Tibial nerve (tissue), 4 donors: Measurements from ENCODE around the gene PKP2. TPM values are rescaled to one million over a fixed set of nuclear protein-coding genes. Genes with fewer than 3 reads are reported as not detected.
A peak's percentile ranks its signal among the peaks of the same experiment; 100 is the strongest.
"Not testable (repeated sequence)": the region's sequence is repeated elsewhere in the genome, so short reads cannot be mapped to it uniquely, and the experiment has no call there.

Experiments used
- DNase-seq, 2 donors: peaks; one replicate each; pipeline ENCODE4 v3.0.0-alpha.2; 2019; ENCODE audit warnings: low spot score in 2 of 2
- H3K27ac ChIP-seq, 4 donors: fragments of 200-600 bp; sonication (generic) in 3 of 4; one replicate each; pipeline ENCODE4 v1.5.1; 2017 to 2019; ENCODE audit warnings: mild to moderate bottlenecking in 1 of 4
- H3K27me3 ChIP-seq, 2 donors: fragments of 200-600 bp; sonication (generic) in 1 of 2; one replicate each; pipeline versions ENCODE4 v1.5.1 to v1.6.0; 2017 to 2019
- H3K36me3 ChIP-seq, 3 donors: fragments of 200-600 bp; sonication (generic); one replicate each; pipeline ENCODE4 v1.5.1; 2018 to 2019
- H3K4me1 ChIP-seq, 4 donors: fragments of 200-600 bp; sonication (generic) in 3 of 4; one replicate each; pipeline ENCODE4 v1.5.1; 2017 to 2019
- H3K4me3 ChIP-seq, 4 donors: fragments of 200-600 bp; sonication (generic) in 3 of 4; one replicate each; pipeline ENCODE4 v1.5.1; 2017 to 2019; ENCODE audit warnings: mild to moderate bottlenecking in 1 of 4, moderate library complexity in 1 of 4
- H3K9me3 ChIP-seq, 4 donors: fragments of 200-600 bp; sonication (generic) in 3 of 4; one replicate each; pipeline ENCODE4 v1.5.1; 2017 to 2019
- EP300 ChIP-seq, 2 donors: sonication (generic); formaldehyde crosslinking; IDR thresholded peaks; one replicate each; pipeline ENCODE4 v1.6.1; 2017; ENCODE audit warnings: antibody characterized with exemption in 2 of 2, mild to moderate bottlenecking in 1 of 2
- POLR2A ChIP-seq, 2 donors: fragments of 450-650 bp; IDR thresholded peaks; one replicate each; pipeline ENCODE4 v1.6.1; 2017; ENCODE audit warnings: antibody characterized with exemption in 2 of 2, mild to moderate bottlenecking in 2 of 2, moderate library complexity in 2 of 2
- WGBS, 2 donors: methylation state at CpG; one replicate each; pipeline ENCODE4 v1.1.5; 2018; 5-methylcytosine and 5-hydroxymethylcytosine counted together
- total RNA-seq, 4 donors: library from RNA; depleted of rRNA; stranded (reverse); fragments of >200 nt; gene quantifications; one replicate each; pipeline ENCODE4 v1.1.0, GENCODE V29; 2016
- TF ChIP-seq, protein P1 (sequence below), 5 experiments: fragments of 200-600 bp in 3 of 5; fragments of 450-650 bp in 2 of 5; sonication (generic) in 3 of 5; IDR thresholded peaks; one replicate each; pipeline ENCODE4 v1.5.1; 2016 to 2019; ENCODE audit warnings: antibody characterized with exemption in 5 of 5, mild to moderate bottlenecking in 3 of 5, moderate library complexity in 2 of 5

The PKP2 gene
- total RNA-seq, 4 donors from 2014 or later = 35.0 to 45.0 (median 42.5) TPM

DNA sequence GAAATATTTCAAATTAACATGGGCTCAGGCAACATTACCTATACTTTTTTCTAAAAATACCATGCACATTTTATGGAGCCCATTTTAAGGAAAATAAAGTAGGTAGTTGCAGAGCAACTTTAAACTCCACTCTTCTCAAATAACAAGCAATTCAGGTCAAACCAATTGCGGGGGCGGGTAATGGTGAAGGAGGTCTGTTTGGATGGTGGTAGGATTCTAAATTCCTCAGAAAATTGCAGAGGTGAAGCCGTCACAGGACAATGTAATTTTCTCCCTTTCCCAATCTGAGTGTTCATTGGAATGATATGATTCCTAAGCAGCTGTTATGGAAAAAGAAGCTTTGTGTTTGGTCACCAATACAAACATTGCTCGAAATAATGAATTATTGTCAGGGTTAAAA, 11.6 kb downstream of the PKP2 start:
- TF ChIP-seq, protein P1, sequence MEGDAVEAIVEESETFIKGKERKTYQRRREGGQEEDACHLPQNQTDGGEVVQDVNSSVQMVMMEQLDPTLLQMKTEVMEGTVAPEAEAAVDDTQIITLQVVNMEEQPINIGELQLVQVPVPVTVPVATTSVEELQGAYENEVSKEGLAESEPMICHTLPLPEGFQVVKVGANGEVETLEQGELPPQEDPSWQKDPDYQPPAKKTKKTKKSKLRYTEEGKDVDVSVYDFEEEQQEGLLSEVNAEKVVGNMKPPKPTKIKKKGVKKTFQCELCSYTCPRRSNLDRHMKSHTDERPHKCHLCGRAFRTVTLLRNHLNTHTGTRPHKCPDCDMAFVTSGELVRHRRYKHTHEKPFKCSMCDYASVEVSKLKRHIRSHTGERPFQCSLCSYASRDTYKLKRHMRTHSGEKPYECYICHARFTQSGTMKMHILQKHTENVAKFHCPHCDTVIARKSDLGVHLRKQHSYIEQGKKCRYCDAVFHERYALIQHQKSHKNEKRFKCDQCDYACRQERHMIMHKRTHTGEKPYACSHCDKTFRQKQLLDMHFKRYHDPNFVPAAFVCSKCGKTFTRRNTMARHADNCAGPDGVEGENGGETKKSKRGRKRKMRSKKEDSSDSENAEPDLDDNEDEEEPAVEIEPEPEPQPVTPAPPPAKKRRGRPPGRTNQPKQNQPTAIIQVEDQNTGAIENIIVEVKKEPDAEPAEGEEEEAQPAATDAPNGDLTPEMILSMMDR (IDR thresholded peaks at IDR 0.05) = no peak
- TF ChIP-seq POLR2A (IDR thresholded peaks at IDR 0.05) = no peak
- no peak for TF ChIP-seq EP300 (IDR thresholded peaks at IDR 0.05)
- Histone ChIP-seq H3K36me3 (no peaks in the 10 kb centered on the region), H3K4me1 (peaks cover 0 to 13% (median 2%) of the 10 kb centered on the region in 4 donors), H3K4me3 (no peak overlapping the region), H3K9me3 (no peaks in the 10 kb centered on the region), H3K27ac (no peak overlapping the region), H3K27me3 (no peaks in the 10 kb centered on the region)
- no peak for DNase-seq
- WGBS, 2 donors = 57 to 59% methylated on average over 4 of the region's 4 CpGs

DNA sequence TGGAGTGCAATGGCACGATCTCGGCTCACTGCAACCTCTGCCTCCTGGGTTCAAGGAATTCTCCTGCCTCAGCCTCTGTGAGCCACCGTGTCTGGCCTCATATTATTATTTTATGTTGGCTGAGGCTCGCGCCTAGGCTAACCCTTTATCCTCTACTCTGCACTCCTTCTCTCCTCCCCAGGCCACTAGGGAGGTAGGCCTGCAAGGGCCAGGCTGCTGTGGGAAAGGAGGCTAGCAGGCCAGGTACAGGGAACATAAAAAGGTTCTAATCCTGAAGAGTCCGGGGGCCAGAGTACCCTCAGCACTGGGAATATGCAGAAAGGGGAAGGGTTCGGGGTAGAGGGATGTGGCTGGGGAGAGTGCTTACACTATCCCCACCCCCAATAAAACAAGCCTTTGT, 14.9 kb downstream of the PKP2 start:
- WGBS, 2 donors = 67 to 75% methylated on average over 7 of the region's 7 CpGs
- TF ChIP-seq, protein P1 (IDR thresholded peaks at IDR 0.05) = no peak
- TF ChIP-seq EP300 (IDR thresholded peaks at IDR 0.05) (no peak), POLR2A (IDR thresholded peaks at IDR 0.05) (no peak)
- no peak for DNase-seq
- Histone ChIP-seq H3K27ac (no peak overlapping the region), H3K4me1 (peaks cover 0 to 5% (median 0%) of the 10 kb centered on the region in 4 donors), H3K27me3 (no peaks in the 10 kb centered on the region), H3K9me3 (no peaks in the 10 kb centered on the region), H3K4me3 (no peak overlapping the region), H3K36me3 (peaks cover 0 to 19% (median 0%) of the 10 kb centered on the region in 3 donors)

DNA sequence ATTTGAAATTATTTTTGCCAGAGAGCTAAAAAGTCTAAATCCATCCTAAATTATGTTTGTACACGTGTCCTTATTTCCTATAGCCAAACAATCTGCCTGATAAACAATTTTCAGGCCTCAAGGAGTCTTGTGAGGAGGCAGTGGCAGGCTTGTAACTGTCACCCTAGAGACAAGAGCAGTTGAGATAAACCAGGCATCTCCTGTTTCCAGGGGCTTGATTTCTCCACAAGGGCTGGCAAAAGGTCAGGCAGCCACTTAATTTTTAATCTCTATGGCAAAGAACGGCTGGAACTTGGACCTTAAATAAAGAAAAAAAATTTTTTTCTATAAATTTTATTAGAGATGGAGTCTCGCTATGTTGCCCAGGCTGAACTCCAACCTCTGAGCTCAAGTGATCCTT, 15.5 kb downstream of the PKP2 start:
- no peak overlapping the region for H3K27ac ChIP-seq
- DNase-seq = no peak
- 74 to 79% methylated on average over 3 of the region's 3 CpGs for WGBS, 2 donors
- TF ChIP-seq EP300 (IDR thresholded peaks at IDR 0.05) = no peak
- TF ChIP-seq, protein P1 (IDR thresholded peaks at IDR 0.05) = no peak
- TF ChIP-seq POLR2A (IDR thresholded peaks at IDR 0.05) = no peak
- H3K9me3 ChIP-seq = no peaks in the 10 kb centered on the region
- H3K36me3 ChIP-seq = peaks cover 0 to 25% (median 0%) of the 10 kb centered on the region in 3 donors
- no peaks in the 10 kb centered on the region for H3K27me3 ChIP-seq
- H3K4me1 ChIP-seq = peaks cover 0 to 5% (median 0%) of the 10 kb centered on the region in 4 donors
- H3K4me3 ChIP-seq = no peak overlapping the region

DNA sequence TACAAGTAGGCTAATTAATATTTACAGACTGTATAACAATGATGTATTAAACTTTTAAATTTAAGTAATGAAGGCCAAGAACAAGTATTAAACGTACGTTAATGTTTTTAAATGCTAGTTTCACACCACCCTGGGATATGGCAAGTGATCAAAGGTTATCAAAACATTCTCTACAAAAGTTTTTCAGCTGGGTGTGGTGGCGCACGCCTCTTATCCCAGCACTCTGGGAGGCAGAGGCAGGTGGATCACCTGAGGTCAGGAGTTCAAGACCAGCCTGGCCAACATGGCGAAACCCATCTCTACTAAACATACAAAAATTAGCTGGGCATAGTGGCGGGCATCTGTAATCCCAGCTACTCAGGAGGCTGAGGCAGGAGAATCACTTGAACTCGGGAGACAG, 17.5 kb downstream of the PKP2 start:
- H3K27me3 ChIP-seq, DNase-seq, H3K9me3 ChIP-seq, H3K4me3 ChIP-seq, H3K27ac ChIP-seq, H3K4me1 ChIP-seq: not testable (repeated sequence)
- peaks cover 0 to 36% (median 0%) of the 10 kb centered on the region in 3 donors for H3K36me3 ChIP-seq
- WGBS, 2 donors = 85 to 86% methylated on average over 7 of the region's 7 CpGs

DNA sequence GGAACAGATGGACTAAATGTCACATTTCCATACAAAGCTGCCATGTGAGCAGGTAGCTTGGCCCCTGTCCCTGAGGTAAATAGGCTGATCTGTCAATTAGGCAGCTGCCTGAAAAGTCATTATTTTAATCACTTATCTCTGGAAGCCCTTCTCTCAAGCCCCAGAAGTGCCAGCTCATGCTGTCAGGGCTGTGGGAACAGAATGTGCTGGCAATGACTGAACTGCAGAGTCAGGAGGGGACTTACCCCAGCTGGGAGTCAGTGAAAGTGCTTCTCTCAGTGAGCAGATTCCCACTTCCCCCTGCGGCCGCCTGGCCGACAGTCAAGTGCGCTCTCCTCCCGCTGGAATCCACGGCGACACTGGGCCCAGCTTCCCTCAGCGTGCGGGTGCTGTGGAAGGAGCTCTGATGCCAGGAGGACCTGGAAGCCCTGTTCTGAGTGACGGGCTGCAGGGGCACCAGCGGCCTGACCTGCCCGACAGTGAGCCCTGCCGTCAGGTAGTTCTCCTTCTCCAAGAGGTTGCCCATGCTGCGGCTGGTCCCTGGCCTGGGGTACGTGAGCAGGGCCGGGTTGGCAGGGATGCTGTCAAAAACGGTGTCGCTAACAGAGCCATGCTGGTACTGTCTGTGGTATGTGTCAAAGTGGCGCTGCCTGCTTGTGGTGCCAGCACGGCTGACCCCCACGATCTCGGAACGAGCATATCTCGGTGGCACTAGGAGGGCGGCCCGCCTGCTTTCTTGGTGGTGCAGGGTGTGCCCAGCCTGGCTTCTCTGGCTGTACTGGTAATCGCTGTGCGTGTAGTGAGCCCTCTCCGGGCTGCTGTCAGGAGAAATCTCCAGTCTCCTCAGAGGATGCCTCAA, 18.7 kb downstream of the PKP2 start:
- TF ChIP-seq EP300 (IDR thresholded peaks at IDR 0.05) (no peak), POLR2A (IDR thresholded peaks at IDR 0.05) (no peak)
- TF ChIP-seq, protein P1 (IDR thresholded peaks at IDR 0.05) = no peak
- H3K27ac ChIP-seq = peak overlapping the region in 1 of 4 donors; percentile 17
- WGBS, 2 donors = 87 to 93% methylated on average over 16 to 21 of the region's 29 CpGs
- no peak for DNase-seq
- no peaks in the 10 kb centered on the region for H3K9me3 ChIP-seq
- H3K27me3 ChIP-seq = no peaks in the 10 kb centered on the region
- H3K4me1 ChIP-seq = peaks cover 0 to 5% (median 0%) of the 10 kb centered on the region in 4 donors
- H3K4me3 ChIP-seq = no peak overlapping the region
- H3K36me3 ChIP-seq = peaks cover 0 to 43% (median 0%) of the 10 kb centered on the region in 3 donors
